HG02884 (cell line): ENCODE measurements around the gene PGPEP1.

ENCODE experiments used
- ATAC-seq: cut with Tn5 transposase; IDR thresholded peaks from one replicate; pipeline ENCODE4 v1.9.1; 2021; ENCODE audit warnings: mild to moderate bottlenecking, moderate library complexity; ENCODE audit not compliant: unreplicated experiment

Gene PGPEP1

DNA sequence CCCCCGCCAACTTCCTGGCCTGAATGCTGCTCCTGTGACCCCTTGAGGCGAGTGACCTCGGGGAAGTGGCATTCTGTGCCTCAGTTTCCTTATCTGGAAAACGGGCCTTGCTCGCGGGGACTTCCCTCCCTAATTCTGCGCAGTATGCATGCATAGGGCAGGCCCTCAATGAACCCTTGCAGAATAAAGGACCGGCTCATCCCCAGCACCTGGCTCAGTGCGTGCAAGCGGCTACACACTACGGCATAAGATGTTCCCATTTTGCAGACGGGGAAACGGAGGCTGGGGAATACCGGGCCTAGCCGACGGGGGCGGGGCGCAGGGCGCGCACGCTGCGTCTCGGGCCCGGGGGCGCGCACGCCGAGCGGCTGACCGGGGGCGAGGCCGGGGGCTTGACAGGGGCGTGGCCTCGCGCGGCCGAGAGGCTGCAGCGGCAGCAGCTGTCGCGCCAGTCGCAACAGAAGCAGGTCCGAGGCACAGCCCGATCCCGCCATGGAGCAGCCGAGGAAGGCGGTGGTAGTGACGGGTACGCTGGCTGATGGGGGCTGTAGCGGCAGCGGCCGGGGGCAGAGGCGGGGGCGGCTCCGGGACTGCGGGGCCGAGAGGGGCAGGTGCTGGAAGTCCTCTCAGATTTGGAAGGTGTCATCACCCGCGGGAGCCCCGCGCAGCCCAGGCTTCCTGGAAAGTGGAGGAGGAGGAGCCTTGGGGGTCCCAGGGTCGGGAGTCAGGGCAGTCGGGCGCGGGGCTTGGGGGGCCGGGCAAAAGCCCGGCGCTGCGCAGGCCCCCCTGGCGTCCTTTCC lies at the start of gene PGPEP1:
PGPEP1 (plus strand) TSS at position 409 of the 800 bp plus-strand sequence; CDS start at position 493, 84 bp downstream.
- no peak for ATAC-seq

DNA sequence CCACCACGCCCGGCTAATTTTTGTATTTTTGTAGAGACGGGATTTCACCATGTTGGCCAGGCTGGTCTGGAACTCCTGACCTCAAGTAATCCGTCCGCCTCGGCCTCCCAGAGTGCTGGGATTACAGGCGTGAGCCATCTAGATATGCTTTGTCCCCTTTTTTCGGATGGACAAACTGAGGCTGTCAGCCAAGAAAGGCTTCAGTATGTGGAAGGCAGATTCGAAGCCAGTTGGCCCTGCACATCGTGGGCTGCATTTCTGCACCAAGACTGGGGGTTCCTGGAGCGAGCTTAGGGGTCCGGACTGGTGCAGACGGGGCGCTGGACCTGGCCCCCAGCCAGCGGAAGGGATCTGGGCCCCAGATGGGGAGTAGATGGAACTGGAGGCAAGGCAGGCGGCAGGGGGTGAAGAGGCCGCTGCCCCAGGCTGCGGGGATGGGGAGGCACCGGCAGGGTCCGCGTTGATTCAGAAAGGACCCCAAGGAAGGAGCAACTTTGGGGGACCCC lies 49.3 kb upstream of the PGPEP1 start:
- no peak for ATAC-seq

- no peak for ATAC-seq
Measured at GRCh38 chr19:18291590-18292461, 48.6 kb upstream of the PGPEP1 start.

DNA sequence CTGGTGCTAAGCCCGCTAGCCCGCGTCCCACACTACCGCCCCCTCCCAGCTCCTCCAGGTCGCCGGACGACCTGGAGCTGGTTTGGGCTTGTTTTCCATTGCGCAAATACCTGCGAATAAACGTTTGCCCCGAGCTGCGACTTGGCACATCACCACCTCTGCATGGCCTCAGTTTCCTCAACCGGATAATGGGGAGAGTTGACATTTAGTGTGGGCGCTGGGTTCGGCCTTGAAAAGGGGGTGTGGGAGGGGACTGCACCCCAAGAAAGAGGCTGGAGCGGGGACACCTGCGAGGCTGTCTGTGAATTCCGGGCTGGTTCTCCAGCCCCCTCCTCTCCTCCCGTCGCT lies 48.0 kb upstream of the PGPEP1 start:
- ATAC-seq = no peak

DNA sequence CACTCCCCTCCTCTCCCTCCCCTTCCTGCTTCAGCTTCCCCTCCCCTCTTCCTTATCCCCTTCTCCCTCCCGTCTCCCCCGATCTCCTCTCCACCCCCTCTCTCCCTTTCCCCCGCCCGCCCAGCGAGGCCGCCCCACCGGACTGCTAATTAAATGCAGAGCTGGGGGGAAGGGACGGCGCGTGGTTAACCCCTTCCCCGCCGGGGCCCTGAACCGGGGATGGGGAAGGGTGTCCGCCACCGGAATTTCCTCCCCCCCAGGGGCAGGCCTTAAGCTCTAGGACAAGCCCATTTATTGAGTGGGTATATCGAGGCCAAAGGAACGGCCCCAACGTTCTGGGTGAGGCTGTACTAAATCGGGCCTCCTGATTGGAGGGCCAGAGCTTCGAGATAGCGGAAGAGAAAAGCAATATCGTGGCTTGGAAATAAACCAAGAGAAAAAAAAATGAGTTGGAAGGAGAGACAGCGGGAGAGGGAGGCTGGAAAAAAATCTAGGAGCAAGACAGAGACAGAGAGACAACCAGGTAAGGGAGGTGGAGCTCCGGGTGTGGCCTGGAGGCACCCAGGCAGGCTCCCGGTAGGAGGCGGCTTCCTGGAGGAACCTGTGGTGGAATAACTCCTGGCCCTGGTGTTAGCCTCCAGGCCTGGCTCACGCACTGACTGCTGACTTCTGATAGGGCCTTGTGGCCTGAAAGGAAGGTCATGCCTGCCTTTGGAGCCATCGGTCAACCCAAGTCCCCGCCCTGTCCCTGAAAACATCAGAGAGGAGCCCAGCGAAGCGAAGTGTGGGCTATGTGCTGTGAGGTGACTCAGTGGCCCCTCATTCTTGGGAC lies 47.4 kb upstream of the PGPEP1 start:
- ATAC-seq = no peak

DNA sequence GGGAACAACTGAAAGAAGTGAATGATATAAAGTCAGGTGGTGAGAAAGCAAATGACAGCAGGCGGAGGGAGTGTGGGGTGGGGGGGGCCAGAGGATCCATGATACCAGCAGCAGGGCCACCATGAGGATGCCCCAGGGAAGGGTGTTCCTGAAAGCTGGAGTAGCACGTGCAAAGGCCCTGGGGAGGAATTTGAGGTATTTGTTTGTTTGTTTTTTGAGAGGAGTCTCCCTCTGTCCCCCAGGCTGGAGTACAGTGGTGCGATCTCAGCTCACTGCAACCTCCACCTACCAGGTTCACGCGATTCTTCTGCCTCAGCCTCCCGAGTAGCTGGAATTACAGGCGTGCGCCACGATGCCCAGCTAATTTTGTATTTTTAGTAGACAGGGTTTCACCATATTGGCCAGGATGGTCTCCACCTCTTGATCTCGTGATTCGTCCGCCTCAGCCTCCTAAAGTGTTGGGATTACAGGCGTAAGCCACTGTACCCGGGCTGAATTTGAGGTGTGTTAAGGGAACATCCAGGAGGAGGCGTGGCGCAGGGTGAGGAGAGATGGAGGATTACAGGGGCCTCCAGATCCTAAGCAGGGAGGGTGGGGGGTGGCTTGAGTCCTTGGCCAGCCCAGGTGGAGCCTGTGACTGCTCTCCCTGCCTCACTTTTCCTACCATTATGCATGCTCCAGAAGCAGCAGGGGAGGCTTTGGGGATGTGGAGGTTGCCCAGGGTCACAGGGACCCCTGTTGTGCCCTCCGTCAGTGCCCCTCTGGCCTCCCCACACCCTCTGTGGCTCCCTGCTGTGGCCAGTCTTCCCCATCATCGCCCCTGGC lies 46.5 kb upstream of the PGPEP1 start:
- ATAC-seq = no peak

DNA sequence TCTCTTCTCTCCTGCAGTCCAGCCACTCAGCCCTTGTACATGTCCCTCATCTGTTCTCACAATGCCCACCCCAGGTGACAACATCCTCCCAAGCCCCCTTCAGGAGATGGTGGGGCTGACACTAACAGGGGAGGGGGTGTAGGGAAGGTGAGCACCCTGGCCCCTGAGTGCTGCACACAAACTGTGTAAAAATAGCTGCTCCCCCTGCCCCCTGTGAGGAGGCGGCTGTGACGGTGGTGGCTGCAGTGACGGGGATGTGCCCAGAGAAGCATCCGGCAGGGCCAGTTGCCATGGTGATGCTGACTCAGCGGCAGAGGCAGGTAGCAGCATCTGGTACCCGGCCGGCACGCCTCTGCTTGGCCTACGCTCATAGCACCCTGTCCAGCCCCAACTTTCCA lies 45.9 kb upstream of the PGPEP1 start:
- no peak for ATAC-seq

- no peak for ATAC-seq
Measured at GRCh38 chr19:18295034-18295451, 45.4 kb upstream of the PGPEP1 start.

- no peak for ATAC-seq
Measured at GRCh38 chr19:18297308-18297707, 43.1 kb upstream of the PGPEP1 start.

DNA sequence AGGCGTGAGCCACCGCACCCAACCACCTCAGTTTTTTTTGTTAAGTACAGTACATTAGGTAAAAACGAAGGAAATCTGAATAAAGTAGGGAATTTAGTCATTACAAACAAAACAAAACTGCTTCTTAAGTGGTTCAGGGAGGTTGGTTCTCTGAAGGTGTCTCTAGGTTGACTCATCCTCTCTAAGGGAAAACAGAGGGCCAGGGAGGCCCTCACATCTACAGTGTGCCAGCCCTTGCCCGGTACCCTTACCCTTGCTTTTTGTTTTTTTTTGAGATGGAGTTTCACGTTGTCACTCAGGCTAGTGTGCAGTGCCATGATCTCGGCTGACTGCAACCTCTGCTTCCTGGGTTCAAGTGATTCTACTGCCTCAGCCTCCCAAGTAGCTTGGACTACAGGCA lies 41.8 kb upstream of the PGPEP1 start:
- no peak for ATAC-seq

DNA sequence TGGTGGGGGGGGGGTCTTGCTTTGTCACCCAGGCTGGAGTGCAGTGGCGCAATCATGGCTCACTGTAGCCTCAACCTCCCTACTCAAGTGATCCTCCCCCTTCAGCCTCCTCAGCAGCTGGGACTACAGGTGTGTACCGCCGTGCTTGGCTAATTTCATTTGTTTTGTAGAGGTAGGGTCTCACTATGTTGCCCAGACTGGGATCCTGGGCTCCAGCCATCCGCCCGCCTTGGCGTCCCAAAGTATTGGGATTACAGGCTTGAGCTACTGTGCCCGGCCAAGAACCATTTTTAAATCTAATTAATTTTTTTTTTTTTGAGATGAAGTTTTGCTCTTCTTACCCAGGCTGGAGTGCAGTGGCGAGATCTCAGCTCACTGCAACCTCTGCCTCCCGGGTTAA lies 40.7 kb upstream of the PGPEP1 start:
- ATAC-seq = no peak

GRCh38 chr19:18300930-18301717 lies 39.3 kb upstream of the PGPEP1 start:
- ATAC-seq = no peak

GRCh38 chr19:18301718-18302111 lies 38.7 kb upstream of the PGPEP1 start:
- no peak for ATAC-seq

GRCh38 chr19:18304208-18304457 lies 36.3 kb upstream of the PGPEP1 start:
- ATAC-seq = no peak

DNA sequence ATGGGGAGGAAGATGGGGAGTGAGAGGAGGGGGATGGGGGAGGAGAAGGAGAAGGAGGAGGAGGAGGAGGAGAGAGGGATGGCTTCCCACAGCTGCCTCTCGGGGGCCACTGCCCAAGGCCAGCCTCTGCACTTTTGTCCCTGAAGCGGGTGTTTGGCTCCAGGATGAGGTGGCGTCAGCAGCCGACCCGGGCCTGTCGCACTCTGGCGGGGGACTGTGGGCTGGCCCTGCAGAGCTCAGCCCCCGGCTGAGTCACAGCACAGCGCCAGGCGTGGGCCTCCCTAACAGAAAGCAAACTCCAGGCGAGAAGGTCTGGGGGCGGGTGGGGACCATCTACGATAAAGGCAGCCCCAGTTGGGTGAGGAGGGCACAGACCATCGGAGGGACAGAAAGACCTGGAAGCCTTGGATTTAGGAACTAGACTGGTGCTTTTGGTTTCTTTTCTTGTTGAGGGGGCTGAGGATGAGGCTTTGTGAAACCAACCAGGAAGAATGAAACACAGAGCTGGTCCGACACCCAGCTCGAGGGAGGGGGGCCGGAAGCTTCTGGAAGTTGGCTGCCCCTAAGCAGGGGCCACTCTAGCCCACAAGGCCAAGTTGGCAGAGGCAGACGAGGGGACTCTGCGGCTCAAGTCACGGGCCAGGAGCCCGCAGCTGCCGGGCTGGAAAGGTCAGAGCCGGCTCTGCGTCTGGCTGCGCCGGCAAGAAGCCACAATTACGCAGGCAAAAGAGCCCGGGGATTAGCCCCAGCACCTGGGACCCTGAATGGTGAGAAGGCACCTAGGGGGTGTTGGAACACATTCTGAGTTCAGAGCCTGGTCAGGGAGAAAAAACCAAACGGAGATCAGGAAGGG lies 35.7 kb upstream of the PGPEP1 start:
- no peak for ATAC-seq

DNA sequence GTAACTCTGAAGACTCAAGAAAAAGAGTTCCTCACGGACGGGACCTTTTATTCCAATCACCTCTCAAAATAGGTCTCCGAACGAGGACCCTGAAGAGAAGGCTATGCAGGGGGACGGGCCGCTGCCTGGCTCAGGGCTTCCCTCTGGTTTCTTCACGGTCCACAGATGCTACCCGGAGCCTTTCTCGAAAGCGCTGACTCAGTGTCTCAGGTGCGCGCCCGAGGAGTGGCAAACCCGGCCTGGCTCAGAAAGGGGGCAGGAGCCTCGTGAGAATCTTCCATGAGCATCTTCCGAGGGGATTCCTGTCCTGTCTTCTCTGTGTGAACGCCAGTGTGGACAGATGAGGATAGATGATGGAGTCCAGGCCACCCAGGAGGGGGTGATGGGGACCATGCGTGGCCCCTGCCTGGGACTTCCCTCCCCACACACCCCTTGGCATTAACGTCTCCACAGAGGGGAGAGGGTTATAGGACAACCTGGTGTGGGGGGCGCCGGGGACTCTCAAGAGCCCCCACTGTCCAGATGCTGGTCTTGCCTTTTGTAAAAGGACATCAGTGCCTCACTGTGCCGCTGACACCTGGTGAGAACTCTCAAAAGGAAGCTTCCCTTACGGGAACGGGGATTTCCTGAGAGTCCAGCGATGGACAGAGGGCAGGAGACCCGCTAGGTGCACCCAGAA lies 34.0 kb upstream of the PGPEP1 start:
- ATAC-seq = no peak

GRCh38 chr19:18306888-18307260 lies 33.5 kb upstream of the PGPEP1 start:
- ATAC-seq = no peak

- no peak for ATAC-seq
Measured at GRCh38 chr19:18307271-18307681, 33.1 kb upstream of the PGPEP1 start.
